Activated CD8-positive, alpha-beta memory T cell treated with anti-CD3 and anti-CD28 coated beads, Interleukin-2, amount 50 U/mL, for 4 hours (primary cell): ENCODE data around the gene KIF2B.
"Not testable (repeated sequence)": the region's sequence is repeated elsewhere in the genome, so short reads cannot be mapped to it uniquely, and the experiment has no call there.

Source experiments
- DNase-seq: peaks from one replicate; pipeline ENCODE4 v3.0.0-alpha.2; 2020

Gene KIF2B, protein sequence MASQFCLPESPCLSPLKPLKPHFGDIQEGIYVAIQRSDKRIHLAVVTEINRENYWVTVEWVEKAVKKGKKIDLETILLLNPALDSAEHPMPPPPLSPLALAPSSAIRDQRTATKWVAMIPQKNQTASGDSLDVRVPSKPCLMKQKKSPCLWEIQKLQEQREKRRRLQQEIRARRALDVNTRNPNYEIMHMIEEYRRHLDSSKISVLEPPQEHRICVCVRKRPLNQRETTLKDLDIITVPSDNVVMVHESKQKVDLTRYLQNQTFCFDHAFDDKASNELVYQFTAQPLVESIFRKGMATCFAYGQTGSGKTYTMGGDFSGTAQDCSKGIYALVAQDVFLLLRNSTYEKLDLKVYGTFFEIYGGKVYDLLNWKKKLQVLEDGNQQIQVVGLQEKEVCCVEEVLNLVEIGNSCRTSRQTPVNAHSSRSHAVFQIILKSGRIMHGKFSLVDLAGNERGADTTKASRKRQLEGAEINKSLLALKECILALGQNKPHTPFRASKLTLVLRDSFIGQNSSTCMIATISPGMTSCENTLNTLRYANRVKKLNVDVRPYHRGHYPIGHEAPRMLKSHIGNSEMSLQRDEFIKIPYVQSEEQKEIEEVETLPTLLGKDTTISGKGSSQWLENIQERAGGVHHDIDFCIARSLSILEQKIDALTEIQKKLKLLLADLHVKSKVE

DNA sequence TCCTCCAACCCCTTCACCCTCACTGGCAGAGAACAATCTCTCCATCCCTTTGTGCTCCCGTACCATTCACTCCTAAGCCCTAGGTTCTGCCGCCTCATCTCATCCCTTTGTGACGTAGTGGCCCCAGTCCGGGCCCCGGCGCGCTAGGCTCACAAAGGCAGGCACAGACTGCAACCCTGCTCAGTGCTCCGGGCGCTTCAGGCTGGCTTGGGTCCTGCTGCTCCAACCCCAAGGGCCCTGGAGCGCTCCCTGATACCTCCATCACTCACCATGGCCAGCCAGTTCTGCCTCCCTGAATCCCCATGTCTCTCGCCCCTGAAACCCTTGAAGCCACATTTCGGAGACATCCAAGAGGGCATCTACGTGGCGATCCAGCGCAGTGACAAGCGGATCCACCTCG lies at the start of gene KIF2B:
Gene KIF2B (plus strand): TSS at position 164 of the 400 bp plus-strand sequence. CDS start 107 bp downstream, at position 271.
- DNase-seq: no peak

GRCh38 chr17:53780320-53780719 lies 42.4 kb upstream of the KIF2B start:
- DNase-seq: no peak

- DNase-seq: no peak
Measured at GRCh38 chr17:53791551-53791950, 31.2 kb upstream of the KIF2B start.

GRCh38 chr17:53792451-53792850 lies 30.3 kb upstream of the KIF2B start:
- no peak for DNase-seq

GRCh38 chr17:53792997-53793396 lies 29.7 kb upstream of the KIF2B start:
- DNase-seq: no peak

DNA sequence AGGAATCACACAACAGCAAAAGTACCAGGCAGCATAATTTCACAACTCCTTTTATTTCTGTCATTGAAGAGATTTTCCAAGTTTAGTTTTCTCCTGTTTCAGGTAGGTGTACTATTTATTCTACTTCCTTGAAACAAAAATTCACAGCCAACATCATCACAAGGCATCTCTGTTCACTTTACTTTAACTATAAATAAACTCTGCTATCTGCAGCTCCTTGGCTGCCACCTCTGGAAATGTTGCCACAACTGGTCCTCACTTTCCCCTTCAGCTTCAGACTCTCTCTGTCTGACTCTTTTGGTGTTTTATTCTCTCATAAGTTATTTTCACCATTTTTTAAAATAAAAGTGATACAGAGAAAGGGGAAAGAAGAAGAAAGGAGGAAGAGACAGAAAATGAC lies 27.9 kb upstream of the KIF2B start:
- no peak for DNase-seq

- no peak for DNase-seq
Measured at GRCh38 chr17:53796642-53797041, 26.1 kb upstream of the KIF2B start.

DNA sequence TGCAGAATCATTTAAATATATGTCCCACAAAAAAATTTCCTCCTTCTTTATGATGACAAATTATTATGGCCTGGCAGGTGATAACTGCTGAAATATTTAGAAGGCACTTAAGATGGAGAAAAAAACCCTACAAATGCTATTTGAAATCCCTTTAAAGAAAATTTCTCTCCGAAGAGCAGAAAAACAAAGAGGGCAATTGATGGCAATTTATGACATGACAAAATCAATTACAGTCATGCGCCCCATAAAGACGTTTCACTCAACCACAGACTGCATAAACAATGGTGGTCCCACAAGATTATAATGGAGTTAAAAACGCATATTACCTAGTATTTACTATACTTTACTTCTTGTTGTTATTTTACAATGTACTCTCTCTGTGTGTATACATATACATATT lies 25.2 kb upstream of the KIF2B start:
- no peak for DNase-seq

- no peak for DNase-seq
Measured at GRCh38 chr17:53804437-53804836, 18.3 kb upstream of the KIF2B start.

- DNase-seq: no peak
Measured at GRCh38 chr17:53806473-53806872, 16.3 kb upstream of the KIF2B start.

DNA sequence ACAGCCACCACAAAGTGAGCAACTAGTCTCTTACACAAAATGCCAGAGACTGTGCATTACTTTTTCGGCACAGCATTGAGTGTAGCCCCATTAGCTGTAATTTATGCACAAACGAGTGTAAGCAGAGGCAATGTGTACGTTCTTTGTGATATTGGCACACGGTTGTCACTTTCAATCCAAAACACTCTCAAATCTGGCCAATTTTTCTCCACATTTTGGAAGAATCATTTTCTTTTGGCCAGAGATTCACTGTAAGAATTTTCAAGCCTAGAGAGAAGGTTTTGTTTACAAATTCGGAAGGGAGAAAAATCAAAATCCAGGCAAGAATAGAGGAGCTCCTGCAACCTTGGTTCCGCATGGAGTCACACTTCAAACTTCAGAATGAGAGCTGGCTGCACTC lies 15.4 kb upstream of the KIF2B start:
- DNase-seq: no peak

GRCh38 chr17:53818271-53818670 lies 4.5 kb upstream of the KIF2B start:
- DNase-seq: no peak

DNA sequence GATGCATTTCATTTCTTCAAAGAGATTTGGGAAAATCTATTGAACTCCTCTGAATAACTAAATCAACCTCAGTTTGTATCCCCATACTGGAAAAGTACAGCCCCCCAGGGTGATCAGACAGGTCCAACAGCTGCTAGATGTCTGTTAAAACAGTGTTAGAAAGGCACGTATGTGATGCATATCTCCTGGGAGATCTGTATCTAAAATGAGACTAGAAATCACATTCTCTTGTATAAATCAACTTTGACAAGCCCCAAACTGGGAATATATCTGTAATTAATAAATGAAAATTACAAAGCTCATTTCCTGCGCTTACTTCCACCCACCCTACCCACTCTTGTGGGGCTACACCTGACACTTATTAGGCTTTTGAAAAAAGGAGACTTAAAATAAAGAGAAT lies 3.8 kb upstream of the KIF2B start:
- no peak for DNase-seq

DNA sequence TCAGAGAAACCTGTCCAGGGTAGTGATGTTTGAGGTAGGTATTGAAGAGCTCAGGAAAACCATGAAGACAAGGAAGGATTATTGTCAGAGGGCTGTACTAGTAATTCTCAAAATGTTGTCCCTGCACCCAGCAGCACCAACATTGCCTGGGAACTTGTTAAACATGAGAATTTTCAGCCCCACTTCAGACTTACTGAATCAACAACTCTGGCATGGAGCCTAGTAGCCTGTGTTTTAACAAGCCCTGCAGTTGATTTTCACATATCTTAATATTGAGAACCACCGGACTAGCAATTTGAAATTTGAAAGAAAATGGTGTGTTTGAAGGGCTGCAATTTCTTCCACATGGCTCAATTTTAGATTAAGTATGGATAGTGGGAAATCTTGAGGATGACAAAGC lies 2.8 kb upstream of the KIF2B start:
- no peak for DNase-seq

- DNase-seq: no peak
Measured at GRCh38 chr17:53823341-53824050, 769 bp downstream of the KIF2B start.

- DNase-seq: not testable (repeated sequence)
Measured at GRCh38 chr17:53834771-53835170, 12.0 kb downstream of the KIF2B start.

GRCh38 chr17:53837131-53837530 lies 14.4 kb downstream of the KIF2B start:
- DNase-seq: no peak

- no peak for DNase-seq
Measured at GRCh38 chr17:53844491-53845107, 21.9 kb downstream of the KIF2B start.

- not testable (repeated sequence) for DNase-seq
Measured at GRCh38 chr17:53871128-53871527, 48.4 kb downstream of the KIF2B start.
